GM04503 (cell line): ENCODE measurements around the gene REC114.

Experiments
- DNase-seq: peaks from one replicate; pipeline ENCODE4 v3.0.0-alpha.2; 2012; ENCODE audit warnings: low read depth

REC114 gene

GRCh38 chr15:73605759-73606436, 162.9 kb downstream of the REC114 start:
- no peak for DNase-seq

GRCh38 chr15:73607405-73607804, 164.4 kb downstream of the REC114 start:
- no peak for DNase-seq

- DNase-seq, result no peak
Observed at GRCh38 chr15:73607843-73608242, 164.9 kb downstream of the REC114 start.

GRCh38 chr15:73608475-73608874, 165.5 kb downstream of the REC114 start:
- no peak for DNase-seq

DNA sequence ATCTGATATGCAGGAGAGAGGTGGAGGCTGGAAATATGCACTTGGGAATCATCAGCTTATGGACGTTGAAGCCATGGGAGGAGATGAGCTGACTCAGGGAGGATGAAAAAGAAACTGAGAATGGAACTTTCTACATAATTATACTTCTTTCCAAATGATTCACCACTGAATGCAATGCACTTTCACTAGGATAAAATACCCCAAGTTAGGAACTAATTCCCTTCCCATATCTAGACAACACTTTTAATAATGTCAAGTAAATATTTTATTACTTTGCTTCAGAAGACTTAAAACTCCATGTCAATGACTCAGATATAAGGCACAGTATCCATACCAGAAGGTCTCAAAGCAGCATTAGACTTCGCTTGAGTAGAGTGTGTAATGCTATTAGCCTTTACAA, 166.0 kb downstream of the REC114 start:
- DNase-seq, result no peak
